Activated naive CD8-positive, alpha-beta T cell treated with anti-CD3 and anti-CD28 coated beads for 36 hours (primary cell): ENCODE results near the gene CLMN. TPM values are rescaled to one million over a fixed set of nuclear protein-coding genes. Genes with fewer than 3 reads are reported as not detected.
"Not testable (repeated sequence)": the region's sequence is repeated elsewhere in the genome, so short reads cannot be mapped to it uniquely, and the experiment has no call there.

ENCODE experiments used
- DNase-seq: peaks from one replicate; pipeline ENCODE4 v3.0.0; 2021
- H3K27ac Mint-ChIP-seq: one replicate; pipeline ENCODE4 v1.8.0; 2022; ENCODE audit warnings: mild to moderate bottlenecking, moderate library complexity, mixed read lengths
- H3K27me3 Mint-ChIP-seq: one replicate; pipeline ENCODE4 v1.8.0; 2022; ENCODE audit warnings: mild to moderate bottlenecking, mixed read lengths
- H3K36me3 Mint-ChIP-seq: one replicate; pipeline ENCODE4 v1.8.0; 2021; ENCODE audit warnings: mild to moderate bottlenecking, mixed read lengths
- H3K4me1 Mint-ChIP-seq: one replicate; pipeline ENCODE4 v1.8.0; 2021; ENCODE audit warnings: mixed read lengths
- H3K4me3 Mint-ChIP-seq: one replicate; pipeline ENCODE4 v1.8.0; 2022; ENCODE audit warnings: mild to moderate bottlenecking, moderate library complexity, mixed read lengths
- H3K9me3 Mint-ChIP-seq: one replicate; pipeline ENCODE4 v1.8.0; 2022; ENCODE audit warnings: mixed read lengths
- total RNA-seq, 2 experiments: library from RNA; stranded (reverse); gene quantifications; one replicate each; pipeline ENCODE4 v1.2.3, GENCODE V29; 2021

CLMN gene
- total RNA-seq, 2 experiments from 2014 or later, result 0.66 to 0.91 TPM

DNA sequence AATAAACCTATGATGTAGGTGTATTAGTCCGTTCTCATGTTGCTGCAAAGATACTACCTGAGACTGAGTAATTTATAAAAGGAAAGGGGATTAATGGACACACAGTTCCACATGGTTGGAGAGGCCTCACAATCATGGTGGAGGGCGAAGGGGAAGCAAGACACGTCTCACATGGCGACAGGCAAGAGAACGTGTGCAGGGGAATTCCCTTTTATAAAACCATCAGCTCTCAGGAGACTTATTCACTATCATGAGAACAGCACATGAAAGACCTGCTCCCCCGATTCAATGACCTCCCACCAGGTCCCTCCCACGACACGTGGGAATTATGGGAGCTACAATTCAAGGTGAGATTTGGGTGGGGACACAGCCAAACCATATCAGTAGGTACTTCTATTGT lies 103.7 kb downstream of the CLMN start:
- Mint-ChIP-seq H3K4me3 (no peak overlapping the region), H3K27ac (no peak overlapping the region), H3K9me3 (no peaks in the 10 kb centered on the region), H3K36me3 (no peaks in the 10 kb centered on the region), H3K27me3 (no peaks in the 10 kb centered on the region), H3K4me1 (no peaks in the 10 kb centered on the region)
- no peak for DNase-seq

DNA sequence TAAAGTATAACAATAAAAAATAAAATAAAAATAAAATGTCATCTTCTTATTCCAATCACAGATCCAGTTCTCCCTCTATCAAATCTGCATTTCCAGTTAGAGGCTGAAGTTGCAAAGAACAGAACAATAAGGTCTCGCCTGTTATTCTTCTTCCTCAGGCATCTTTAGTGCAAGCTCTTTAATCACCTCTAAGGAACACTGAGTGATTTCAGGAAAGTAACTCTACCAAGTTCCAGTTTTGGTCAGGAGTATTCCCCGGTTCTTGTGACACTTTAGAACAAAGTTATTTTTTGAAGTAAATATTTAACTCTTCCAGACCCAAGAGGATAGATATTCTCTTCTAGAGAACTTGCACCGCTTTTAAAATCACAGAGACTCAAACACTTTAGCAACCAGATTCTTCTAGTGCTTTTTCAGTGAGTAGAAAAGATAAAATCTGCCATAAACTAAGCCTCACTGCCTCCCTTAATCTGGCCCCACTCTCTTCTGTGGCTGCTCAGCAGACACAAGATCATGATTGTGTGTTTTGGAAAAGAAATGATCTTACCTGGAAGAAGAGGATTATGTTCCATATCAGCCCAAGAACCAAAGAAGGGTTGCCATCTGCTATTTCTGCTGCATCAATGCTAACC lies 104.5 kb downstream of the CLMN start:
- Mint-ChIP-seq H3K4me1 (no peaks in the 10 kb centered on the region), H3K9me3 (no peaks in the 10 kb centered on the region), H3K4me3 (no peak overlapping the region), H3K36me3 (no peaks in the 10 kb centered on the region), H3K27ac (no peak overlapping the region), H3K27me3 (no peaks in the 10 kb centered on the region)
- no peak for DNase-seq

DNA sequence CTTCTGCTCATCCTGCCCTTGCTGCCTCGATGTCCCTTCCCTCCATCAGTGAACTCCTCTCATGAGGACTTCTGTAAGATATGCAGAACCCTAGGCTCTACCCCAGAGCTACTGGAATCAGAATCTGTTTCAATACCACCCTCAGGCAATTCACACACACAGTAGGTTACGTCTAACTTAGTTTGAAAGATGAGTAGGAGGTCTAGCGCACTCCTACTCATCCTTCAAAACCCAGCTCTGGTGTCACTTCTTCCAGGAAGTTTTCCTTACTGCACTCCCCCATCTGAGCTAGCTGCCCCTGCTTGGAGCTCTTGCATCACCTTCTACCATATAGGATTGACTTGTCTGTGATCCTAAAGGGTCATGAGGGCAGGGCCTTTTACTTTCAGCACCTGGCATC lies 105.9 kb downstream of the CLMN start:
- no peak for DNase-seq
- H3K9me3 Mint-ChIP-seq, result no peaks in the 10 kb centered on the region
- no peak overlapping the region for H3K4me3 Mint-ChIP-seq
- no peak overlapping the region for H3K27ac Mint-ChIP-seq
- no peaks in the 10 kb centered on the region for H3K36me3 Mint-ChIP-seq
- H3K27me3 Mint-ChIP-seq, result no peaks in the 10 kb centered on the region
- H3K4me1 Mint-ChIP-seq, result no peaks in the 10 kb centered on the region

DNA sequence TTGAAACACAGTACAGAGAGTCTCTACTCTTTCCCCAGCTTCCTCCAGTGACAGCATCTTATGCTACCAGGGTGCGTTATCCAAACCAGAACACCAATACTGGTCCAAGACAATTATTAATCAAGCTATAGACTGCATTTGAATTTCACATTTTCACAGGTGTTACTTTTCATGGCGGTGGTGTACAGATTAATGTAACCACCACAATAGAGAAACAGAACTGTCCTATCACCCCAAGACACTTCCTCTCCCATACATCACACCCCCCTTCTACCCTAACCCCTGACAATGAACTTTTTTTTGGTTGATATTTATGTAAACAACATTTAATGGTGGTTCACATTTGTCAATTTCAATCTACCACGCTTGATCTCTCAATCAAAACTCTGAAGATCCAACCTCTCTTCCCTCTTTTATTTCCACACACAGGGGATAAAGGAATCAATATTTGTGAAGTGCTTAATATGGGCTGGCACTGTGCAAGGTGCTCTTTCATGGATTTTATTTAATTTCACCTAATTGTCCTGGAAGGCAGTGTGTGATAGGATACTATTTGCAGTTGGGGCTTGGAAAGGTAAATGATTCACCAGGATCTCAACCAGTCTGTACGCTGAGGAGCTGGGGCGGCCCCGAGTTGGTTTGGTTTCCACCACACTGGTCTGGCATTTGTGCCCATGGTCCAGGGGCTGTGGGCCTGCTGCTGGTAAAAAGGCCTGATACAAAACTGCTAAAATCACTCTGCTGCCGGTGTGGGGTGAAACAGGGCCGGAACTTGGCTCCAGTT lies 107.8 kb downstream of the CLMN start:
- H3K9me3 Mint-ChIP-seq, result no peaks in the 10 kb centered on the region
- H3K27me3 Mint-ChIP-seq, result no peaks in the 10 kb centered on the region
- H3K36me3 Mint-ChIP-seq, result no peaks in the 10 kb centered on the region
- no peak overlapping the region for H3K27ac Mint-ChIP-seq
- DNase-seq, result no peak
- no peak overlapping the region for H3K4me3 Mint-ChIP-seq
- H3K4me1 Mint-ChIP-seq, result no peaks in the 10 kb centered on the region

DNA sequence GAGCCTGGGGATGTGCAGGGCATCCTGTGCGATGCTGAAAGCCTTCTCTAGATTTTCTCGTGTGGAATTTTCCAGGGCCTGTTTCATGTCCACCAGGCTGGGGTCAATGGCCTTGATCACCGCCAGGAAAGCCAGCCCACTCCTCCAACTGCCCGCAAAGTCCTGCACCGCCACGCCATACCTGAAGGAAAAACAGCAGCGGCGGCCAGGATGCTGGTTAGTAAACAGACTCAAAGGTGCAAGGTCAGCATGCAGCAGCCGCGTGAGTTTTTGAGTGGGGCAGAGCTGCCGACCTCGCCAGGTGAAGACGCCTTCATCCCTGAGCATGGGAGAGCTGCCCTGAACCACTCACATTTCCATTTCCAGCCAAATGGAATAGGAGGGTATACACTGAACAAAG lies 109.0 kb downstream of the CLMN start:
- no peak overlapping the region for H3K27ac Mint-ChIP-seq
- no peaks in the 10 kb centered on the region for H3K36me3 Mint-ChIP-seq
- no peaks in the 10 kb centered on the region for H3K27me3 Mint-ChIP-seq
- no peak for DNase-seq
- H3K9me3 Mint-ChIP-seq, result peaks cover 3% of the 10 kb centered on the region
- no peak overlapping the region for H3K4me3 Mint-ChIP-seq
- no peaks in the 10 kb centered on the region for H3K4me1 Mint-ChIP-seq

DNA sequence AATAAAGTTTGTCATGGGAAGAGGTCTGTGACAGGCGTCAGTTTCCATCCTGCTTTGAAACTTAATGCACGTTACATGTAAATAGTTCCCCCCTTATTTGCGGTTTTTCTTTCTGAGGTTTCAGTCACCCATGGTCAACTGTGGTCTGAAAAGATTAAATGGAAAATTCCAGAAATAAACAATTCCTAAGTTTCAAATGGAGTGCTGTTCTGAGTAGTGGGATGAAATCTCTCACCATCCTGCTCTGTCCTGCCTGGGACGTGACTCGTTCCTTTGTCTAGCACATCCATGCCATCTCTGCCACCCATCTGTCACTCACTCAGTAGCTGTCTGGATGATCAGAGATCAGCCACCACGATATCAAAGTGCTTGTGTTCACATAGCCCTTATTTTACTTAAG lies 111.1 kb downstream of the CLMN start:
- DNase-seq, result no peak
- H3K4me3 Mint-ChIP-seq, result no peak overlapping the region
- H3K27ac Mint-ChIP-seq, result no peak overlapping the region
- no peaks in the 10 kb centered on the region for H3K27me3 Mint-ChIP-seq
- no peaks in the 10 kb centered on the region for H3K4me1 Mint-ChIP-seq
- H3K9me3 Mint-ChIP-seq, result peaks cover 12% of the 10 kb centered on the region
- peaks cover 7% of the 10 kb centered on the region for H3K36me3 Mint-ChIP-seq

DNA sequence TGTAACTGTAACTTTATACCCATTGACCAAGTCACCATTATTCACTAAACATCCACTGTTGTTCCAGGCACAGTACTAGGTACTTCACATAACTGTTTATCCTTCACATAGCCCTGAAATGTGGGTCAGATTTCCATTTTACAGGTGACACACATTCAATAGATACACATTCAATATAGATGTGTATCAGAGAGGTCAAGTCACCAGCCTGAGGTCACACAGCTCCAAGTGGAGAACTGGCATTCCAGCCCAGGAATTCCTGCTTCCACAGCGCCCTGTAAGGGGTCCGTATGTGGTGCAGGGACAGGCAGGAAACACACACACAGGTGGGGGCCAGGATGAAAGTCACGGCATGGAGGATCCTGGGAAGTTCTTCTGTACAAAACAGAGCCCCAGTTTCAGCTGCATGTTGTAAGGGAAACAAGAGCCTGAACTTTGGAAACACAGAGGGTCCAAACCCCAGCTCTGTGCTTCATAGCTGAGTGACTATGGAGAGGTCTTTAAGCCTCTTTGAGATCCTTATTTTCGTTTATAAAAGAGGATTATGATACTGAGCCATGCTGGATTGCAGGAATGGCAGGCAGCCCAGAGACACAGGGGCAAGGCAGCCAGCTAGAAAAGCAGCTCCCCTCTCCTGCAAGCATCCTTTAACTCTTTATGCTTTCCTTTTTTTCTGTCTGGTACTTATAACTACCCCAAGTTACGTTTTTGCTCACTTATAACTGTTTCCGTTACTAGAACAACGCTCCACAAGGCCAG lies 112.1 kb downstream of the CLMN start:
- DNase-seq, result no peak
- no peaks in the 10 kb centered on the region for H3K27me3 Mint-ChIP-seq
- peaks cover 7% of the 10 kb centered on the region for H3K36me3 Mint-ChIP-seq
- no peak overlapping the region for H3K4me3 Mint-ChIP-seq
- peaks cover 12% of the 10 kb centered on the region for H3K9me3 Mint-ChIP-seq
- no peaks in the 10 kb centered on the region for H3K4me1 Mint-ChIP-seq
- no peak overlapping the region for H3K27ac Mint-ChIP-seq

DNA sequence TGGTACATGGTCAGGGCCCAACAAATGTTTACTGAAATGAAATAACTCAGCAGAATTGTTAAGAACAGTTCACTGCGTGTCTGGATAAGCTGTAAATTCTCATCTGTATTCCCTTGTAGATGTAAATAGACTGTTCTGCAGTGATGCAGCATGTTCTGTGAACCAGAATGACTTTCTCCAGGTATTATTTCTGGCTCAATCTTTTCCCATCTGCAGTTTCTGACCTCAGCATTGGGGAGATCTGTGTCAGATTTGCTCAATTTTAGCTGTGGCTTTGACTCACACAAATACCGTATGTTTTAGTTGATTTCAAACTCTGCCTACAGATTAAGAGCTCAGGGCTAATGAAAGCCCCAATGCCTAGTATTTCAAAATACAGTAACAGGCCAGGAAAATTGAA lies 113.2 kb downstream of the CLMN start:
- DNase-seq, result no peak
- Mint-ChIP-seq H3K4me1 (no peaks in the 10 kb centered on the region), H3K9me3 (peaks cover 12% of the 10 kb centered on the region), H3K4me3 (no peak overlapping the region), H3K36me3 (peaks cover 7% of the 10 kb centered on the region), H3K27me3 (no peaks in the 10 kb centered on the region), H3K27ac (no peak overlapping the region)

DNA sequence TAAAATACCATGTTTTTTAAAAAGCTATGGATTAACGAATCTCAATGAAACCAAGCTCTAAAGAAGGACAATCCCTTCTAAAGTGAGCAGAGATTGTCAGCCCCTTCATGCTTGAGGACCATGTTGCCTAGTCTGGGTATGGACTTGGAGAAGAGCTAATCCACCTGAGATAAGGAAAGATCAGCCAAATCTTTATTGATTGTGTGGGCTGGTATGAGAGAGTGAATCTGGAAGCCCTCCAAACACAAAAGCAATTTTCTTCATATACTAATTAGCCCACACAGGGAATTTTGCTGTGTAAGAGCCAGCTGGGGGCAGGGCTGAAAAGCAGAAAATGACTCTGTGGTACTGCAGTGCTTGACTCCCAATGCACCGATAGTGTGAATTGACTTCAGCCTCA lies 115.0 kb downstream of the CLMN start:
- no peak overlapping the region for H3K4me3 Mint-ChIP-seq
- no peaks in the 10 kb centered on the region for H3K27me3 Mint-ChIP-seq
- no peak overlapping the region for H3K27ac Mint-ChIP-seq
- H3K36me3 Mint-ChIP-seq, result peaks cover 7% of the 10 kb centered on the region
- no peak for DNase-seq
- no peaks in the 10 kb centered on the region for H3K4me1 Mint-ChIP-seq
- H3K9me3 Mint-ChIP-seq, result peaks cover 12% of the 10 kb centered on the region

DNA sequence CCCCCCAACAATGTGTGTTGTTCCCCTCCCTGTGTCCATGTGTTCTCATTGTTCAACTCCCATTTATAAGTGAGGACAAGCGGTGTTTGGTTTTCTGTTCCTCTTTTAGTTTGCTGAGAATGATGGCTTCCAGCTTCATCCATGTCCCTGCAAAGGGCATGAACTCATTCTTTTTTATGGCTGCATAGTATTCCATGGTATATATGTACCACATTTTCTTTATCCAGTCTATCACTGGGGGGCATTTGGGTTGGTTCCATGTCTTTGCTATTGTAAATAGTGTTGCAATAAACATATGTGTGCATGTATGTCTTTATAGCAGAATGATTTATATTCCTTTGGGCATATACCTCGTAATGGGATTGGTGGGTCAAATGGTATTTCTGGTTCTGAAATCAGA lies 118.0 kb downstream of the CLMN start:
- H3K27ac Mint-ChIP-seq, H3K4me3 Mint-ChIP-seq, DNase-seq, H3K36me3 Mint-ChIP-seq, H3K4me1 Mint-ChIP-seq, H3K27me3 Mint-ChIP-seq: not testable (repeated sequence)
- peaks cover 12% of the 10 kb centered on the region for H3K9me3 Mint-ChIP-seq

DNA sequence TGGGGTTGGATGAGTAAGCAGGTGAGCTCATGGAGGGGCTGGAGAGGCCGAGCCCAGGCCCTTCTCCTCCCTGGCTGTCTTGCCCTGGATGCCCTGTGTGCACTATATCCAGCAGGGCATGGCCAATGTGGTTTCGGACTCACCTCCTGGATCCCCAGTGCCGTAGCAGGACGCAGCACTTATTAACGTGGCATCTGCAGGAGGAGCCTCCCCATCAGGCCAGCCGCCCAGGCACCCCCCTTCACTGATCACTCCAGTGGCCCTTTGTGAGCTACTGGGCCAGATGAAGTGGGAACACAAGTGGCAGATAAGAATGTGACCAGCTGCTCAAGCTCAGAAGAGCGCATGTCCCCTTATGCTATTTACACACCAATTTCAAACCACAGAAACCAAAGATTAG lies 119.3 kb downstream of the CLMN start:
- Mint-ChIP-seq H3K36me3 (peaks cover 7% of the 10 kb centered on the region), H3K4me3 (no peak overlapping the region), H3K27me3 (no peaks in the 10 kb centered on the region), H3K27ac (no peak overlapping the region), H3K4me1 (no peaks in the 10 kb centered on the region), H3K9me3 (peaks cover 8% of the 10 kb centered on the region)
- no peak for DNase-seq

DNA sequence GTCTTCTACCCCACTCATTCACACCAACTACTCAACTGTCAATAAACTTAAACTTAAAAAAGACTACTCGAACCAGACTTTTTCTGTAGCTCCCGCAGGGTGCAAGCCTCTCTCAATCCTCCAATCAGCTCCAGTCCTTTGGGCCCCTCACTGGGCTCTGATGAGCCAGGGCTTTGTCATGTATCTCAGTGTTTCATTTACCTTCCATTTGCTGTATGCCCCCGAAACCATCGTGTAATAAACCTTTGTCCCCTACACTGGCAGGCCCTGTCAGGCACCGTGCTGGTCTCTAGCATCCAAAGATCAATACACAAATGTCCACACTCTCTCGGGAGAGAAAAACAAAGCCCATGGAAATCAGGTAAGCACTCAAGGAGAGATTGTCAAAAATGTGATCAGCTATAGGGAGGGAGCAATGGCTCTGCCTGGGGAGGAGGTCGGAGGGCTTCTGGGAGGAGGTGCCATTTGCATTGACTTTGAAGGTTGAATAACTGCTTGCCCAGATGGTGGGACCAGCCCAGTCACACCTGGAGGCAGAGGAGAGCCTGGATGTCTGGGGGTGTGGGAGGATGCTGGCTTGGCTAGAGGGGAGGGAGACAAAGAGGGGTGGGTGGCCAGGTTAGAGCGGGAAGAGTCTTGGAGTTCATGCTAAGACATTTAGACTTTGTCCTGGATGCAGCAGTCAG lies 120.3 kb downstream of the CLMN start:
- DNase-seq, result no peak

DNA sequence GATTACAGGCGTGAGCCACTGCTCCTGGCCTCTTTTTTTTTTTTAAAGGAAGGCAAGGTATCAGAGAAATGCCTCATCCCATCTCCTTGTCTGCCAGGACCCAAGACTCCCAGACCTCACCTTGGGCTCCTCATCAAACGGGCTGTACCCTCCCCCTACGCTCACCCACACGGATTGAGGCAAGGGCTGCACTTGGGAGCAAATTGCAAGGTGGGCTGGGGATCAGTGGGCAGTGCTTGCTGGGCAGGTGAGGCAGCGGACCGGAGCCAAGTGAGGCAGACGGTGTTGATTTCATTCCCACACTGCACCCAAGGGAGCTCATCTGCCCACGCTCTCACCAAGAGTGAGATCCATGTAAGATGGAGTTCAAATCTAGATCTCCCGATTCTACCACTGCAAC lies 121.4 kb downstream of the CLMN start:
- Mint-ChIP-seq H3K27me3 (no peaks in the 10 kb centered on the region), H3K4me1 (no peaks in the 10 kb centered on the region), H3K27ac (no peak overlapping the region), H3K9me3 (no peaks in the 10 kb centered on the region), H3K4me3 (no peak overlapping the region), H3K36me3 (no peaks in the 10 kb centered on the region)
- DNase-seq, result no peak

More for the DNA sequence above, 120.3 kb downstream of the CLMN start:
- H3K36me3 Mint-ChIP-seq, result peaks cover 4% of the 10 kb centered on the region
- H3K27ac Mint-ChIP-seq, result no peak overlapping the region
- no peak overlapping the region for H3K4me3 Mint-ChIP-seq
- H3K9me3 Mint-ChIP-seq, result peaks cover 2% of the 10 kb centered on the region
- H3K27me3 Mint-ChIP-seq, result no peaks in the 10 kb centered on the region
- H3K4me1 Mint-ChIP-seq, result no peaks in the 10 kb centered on the region

DNA sequence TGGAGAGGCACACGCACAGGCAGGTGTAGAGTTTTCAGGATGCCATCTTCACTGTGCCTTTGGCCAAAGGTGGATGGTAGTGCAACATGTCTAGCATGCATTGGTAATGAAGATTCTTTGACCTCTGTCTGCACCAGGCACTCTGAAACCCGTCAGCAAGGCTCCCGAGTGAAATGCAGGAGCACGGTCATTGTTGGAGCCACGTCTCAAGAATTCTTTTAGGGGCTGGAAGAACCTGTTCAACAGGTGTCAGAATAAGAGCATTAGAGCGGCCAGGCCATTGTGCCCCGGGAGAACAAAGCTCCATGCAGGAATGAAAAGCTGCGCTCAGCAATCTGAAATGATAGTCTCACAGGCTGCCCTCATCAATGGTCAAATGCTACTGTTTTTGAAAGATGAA lies 122.2 kb downstream of the CLMN start:
- no peak for DNase-seq
- H3K4me1 Mint-ChIP-seq, result no peaks in the 10 kb centered on the region
- no peaks in the 10 kb centered on the region for H3K9me3 Mint-ChIP-seq
- H3K36me3 Mint-ChIP-seq, result no peaks in the 10 kb centered on the region
- H3K4me3 Mint-ChIP-seq, result no peak overlapping the region
- H3K27ac Mint-ChIP-seq, result no peak overlapping the region
- no peaks in the 10 kb centered on the region for H3K27me3 Mint-ChIP-seq
